Natural killer cell treated with Interleukin-12 subunit alpha and Interleukin-12 subunit beta and Interleukin-15 and Interleukin-18, amount 100 ng/mL, for 72 hours (primary cell): Measurements from ENCODE around the gene MAPK8. TPM values are rescaled to one million over a fixed set of nuclear protein-coding genes. Genes with fewer than 3 reads are reported as not detected.

ENCODE experiments used
- ATAC-seq, 2 donors: fragments of 150-1000 bp; cut with Tn5 transposase in 1 of 2; sonication (Bioruptor Pico), chemical (Tn5 transposase) in 1 of 2; 2 replicates each; pipeline ENCODE4 v1.10.0; 2021
- DNase-seq: peaks from one replicate; pipeline ENCODE4 v3.0.0; 2022; ENCODE audit warnings: low spot score
- H3K27ac Mint-ChIP-seq, 2 donors: 1 replicate in 1 of 2; 2 replicates in 1 of 2; pipeline ENCODE4 v1.8.0; 2022; ENCODE audit warnings: mixed read lengths in 2 of 2, mild to moderate bottlenecking in 1 of 2, moderate library complexity in 1 of 2
- H3K27me3 Mint-ChIP-seq, 2 donors: 1 replicate in 1 of 2; 2 replicates in 1 of 2; pipeline ENCODE4 v1.8.0; 2022; ENCODE audit warnings: mixed read lengths in 2 of 2
- H3K36me3 Mint-ChIP-seq: one replicate; pipeline ENCODE4 v1.8.0; 2022; ENCODE audit warnings: mixed read lengths
- H3K4me1 Mint-ChIP-seq, 2 donors: 1 replicate in 1 of 2; 2 replicates in 1 of 2; pipeline ENCODE4 v1.8.0; 2022; ENCODE audit warnings: low read depth in 2 of 2, mixed read lengths in 2 of 2, mild to moderate bottlenecking in 1 of 2
- H3K4me3 Mint-ChIP-seq: one replicate; pipeline ENCODE4 v1.8.0; 2022; ENCODE audit warnings: mixed read lengths
- H3K9me3 Mint-ChIP-seq: 2 replicates; pipeline ENCODE4 v1.8.0; 2022; ENCODE audit warnings: mixed read lengths
- total RNA-seq, 2 donors: library from RNA; stranded (reverse); gene quantifications; one replicate each; pipeline ENCODE4 v1.2.3, GENCODE V29; 2022

Gene MAPK8
- total RNA-seq, 2 donors from 2014 or later, result 43.1 to 79.9 TPM

- DNase-seq (no peak), ATAC-seq (no peak)
- Mint-ChIP-seq H3K36me3 (no peaks in the 10 kb centered on the region), H3K27ac (no peak overlapping the region), H3K27me3 (no peaks in the 10 kb centered on the region), H3K4me1 (no peaks in the 10 kb centered on the region), H3K4me3 (no peak overlapping the region), H3K9me3 (no peaks in the 10 kb centered on the region)
These were observed 161.2 kb downstream of the MAPK8 start for GRCh38 chr10:48467669-48468068.

GRCh38 chr10:48468130-48468790, 161.8 kb downstream of the MAPK8 start:
- no peaks in the 10 kb centered on the region for H3K27me3 Mint-ChIP-seq
- no peaks in the 10 kb centered on the region for H3K9me3 Mint-ChIP-seq
- DNase-seq (no peak), ATAC-seq (no peak)
- no peaks in the 10 kb centered on the region for H3K36me3 Mint-ChIP-seq
- H3K4me1 Mint-ChIP-seq, result no peaks in the 10 kb centered on the region
- H3K27ac Mint-ChIP-seq, result no peak overlapping the region
- H3K4me3 Mint-ChIP-seq, result no peak overlapping the region

- H3K27me3 Mint-ChIP-seq, result no peaks in the 10 kb centered on the region
- no peaks in the 10 kb centered on the region for H3K4me1 Mint-ChIP-seq
- H3K9me3 Mint-ChIP-seq, result no peaks in the 10 kb centered on the region
- ATAC-seq, result no peak
- no peak overlapping the region for H3K27ac Mint-ChIP-seq
- H3K36me3 Mint-ChIP-seq, result no peaks in the 10 kb centered on the region
- H3K4me3 Mint-ChIP-seq, result no peak overlapping the region
- no peak for DNase-seq
These were observed 162.5 kb downstream of the MAPK8 start for GRCh38 chr10:48468866-48469511.

- no peaks in the 10 kb centered on the region for H3K36me3 Mint-ChIP-seq
- no peak for ATAC-seq
- H3K27ac Mint-ChIP-seq, result no peak overlapping the region
- H3K27me3 Mint-ChIP-seq, result peaks cover 0 to under 1% of the 10 kb centered on the region in 2 donors
- DNase-seq, result no peak
- H3K4me1 Mint-ChIP-seq, result no peaks in the 10 kb centered on the region
- H3K4me3 Mint-ChIP-seq, result no peak overlapping the region
- no peaks in the 10 kb centered on the region for H3K9me3 Mint-ChIP-seq
These were observed 163.1 kb downstream of the MAPK8 start for GRCh38 chr10:48469516-48470020.

- Mint-ChIP-seq H3K27me3 (peaks cover 5 to 7% of the 10 kb centered on the region in 2 donors), H3K4me1 (no peaks in the 10 kb centered on the region), H3K9me3 (no peaks in the 10 kb centered on the region), H3K36me3 (no peaks in the 10 kb centered on the region), H3K4me3 (no peak overlapping the region), H3K27ac (no peak overlapping the region)
- ATAC-seq, result no peak
- no peak for DNase-seq
These were observed 163.8 kb downstream of the MAPK8 start for GRCh38 chr10:48470115-48470892.

- Mint-ChIP-seq H3K4me1 (no peaks in the 10 kb centered on the region), H3K4me3 (no peak overlapping the region), H3K9me3 (no peaks in the 10 kb centered on the region), H3K27me3 (peaks cover 13 to 16% of the 10 kb centered on the region in 2 donors), H3K27ac (no peak overlapping the region), H3K36me3 (no peaks in the 10 kb centered on the region)
- DNase-seq, result no peak
- no peak for ATAC-seq
These were observed 164.7 kb downstream of the MAPK8 start for GRCh38 chr10:48470893-48471805.

- H3K27ac Mint-ChIP-seq, result no peak overlapping the region
- no peak for DNase-seq
- no peak for ATAC-seq
- H3K27me3 Mint-ChIP-seq, result peaks cover 15 to 17% of the 10 kb centered on the region in 2 donors
- no peak overlapping the region for H3K4me3 Mint-ChIP-seq
- no peaks in the 10 kb centered on the region for H3K36me3 Mint-ChIP-seq
- no peaks in the 10 kb centered on the region for H3K9me3 Mint-ChIP-seq
- no peaks in the 10 kb centered on the region for H3K4me1 Mint-ChIP-seq
These were observed 166.1 kb downstream of the MAPK8 start for GRCh38 chr10:48472501-48473069.

- no peaks in the 10 kb centered on the region for H3K4me1 Mint-ChIP-seq
- DNase-seq, result no peak
- H3K36me3 Mint-ChIP-seq, result no peaks in the 10 kb centered on the region
- no peak overlapping the region for H3K4me3 Mint-ChIP-seq
- no peak for ATAC-seq
- no peak overlapping the region for H3K27ac Mint-ChIP-seq
- peaks cover 15 to 17% of the 10 kb centered on the region in 2 donors for H3K27me3 Mint-ChIP-seq
- H3K9me3 Mint-ChIP-seq, result no peaks in the 10 kb centered on the region
These were observed 167.2 kb downstream of the MAPK8 start for GRCh38 chr10:48473704-48474103.

GRCh38 chr10:48474765-48475365, 168.4 kb downstream of the MAPK8 start:
- Mint-ChIP-seq H3K27ac (no peak overlapping the region), H3K4me1 (no peaks in the 10 kb centered on the region), H3K4me3 (no peak overlapping the region), H3K36me3 (no peaks in the 10 kb centered on the region), H3K9me3 (no peaks in the 10 kb centered on the region), H3K27me3 (peaks cover 17 to 20% of the 10 kb centered on the region in 2 donors)
- no peak for DNase-seq
- ATAC-seq, result no peak

- Mint-ChIP-seq H3K27me3 (peaks cover 17 to 20% of the 10 kb centered on the region in 2 donors), H3K27ac (no peak overlapping the region), H3K36me3 (no peaks in the 10 kb centered on the region), H3K9me3 (no peaks in the 10 kb centered on the region), H3K4me3 (no peak overlapping the region), H3K4me1 (no peaks in the 10 kb centered on the region)
- ATAC-seq (no peak), DNase-seq (no peak)
These were observed 169.4 kb downstream of the MAPK8 start for GRCh38 chr10:48475943-48476278.

- Mint-ChIP-seq H3K27me3 (peaks cover 17 to 20% of the 10 kb centered on the region in 2 donors), H3K4me3 (no peak overlapping the region), H3K4me1 (no peaks in the 10 kb centered on the region), H3K9me3 (no peaks in the 10 kb centered on the region), H3K27ac (no peak overlapping the region), H3K36me3 (no peaks in the 10 kb centered on the region)
- DNase-seq (no peak), ATAC-seq (no peak)
These were observed 170.0 kb downstream of the MAPK8 start for GRCh38 chr10:48476279-48476982.

GRCh38 chr10:48477141-48477540, 170.7 kb downstream of the MAPK8 start:
- Mint-ChIP-seq H3K4me1 (no peaks in the 10 kb centered on the region), H3K36me3 (no peaks in the 10 kb centered on the region), H3K27ac (no peak overlapping the region), H3K9me3 (no peaks in the 10 kb centered on the region), H3K4me3 (no peak overlapping the region), H3K27me3 (peaks cover 17 to 20% of the 10 kb centered on the region in 2 donors)
- DNase-seq, result no peak
- ATAC-seq, result no peak
